ENCODE results near the gene ALCAM. TPM values are rescaled to one million over a fixed set of nuclear protein-coding genes. Genes with fewer than 3 reads are reported as not detected.

The ALCAM gene
- polyA plus RNA-seq, 1 experiment = 275 TPM

GRCh38 chr3:105327662-105328337 is 38.9 kb upstream of the ALCAM start:
- DNase-seq (ENCODE audit: low read depth, low spot score) = no peak
- no peak for TF ChIP-seq CTCF (IDR thresholded peaks at IDR 0.05; ENCODE audit: low read depth, low read length)
- H3K27ac ChIP-seq (ENCODE audit: low read depth, low read length) = no peak overlapping the region
- no peak overlapping the region for H3K4me3 ChIP-seq (ENCODE audit: low read depth, low read length)
- no peaks in the 10 kb centered on the region for H3K9me3 ChIP-seq (ENCODE audit: control insufficient read depth, insufficient read depth, low read length)
- POLR2A ChIA-PET = no interaction called here
- CTCF ChIA-PET = no interaction called here
- H3K27me3 ChIP-seq (ENCODE audit: control insufficient read depth, insufficient read depth, low read length) = no peaks in the 10 kb centered on the region

- DNase-seq (ENCODE audit: low read depth, low spot score) = no peak
- no peak overlapping the region for H3K4me3 ChIP-seq (ENCODE audit: low read depth, low read length)
- POLR2A ChIA-PET = no interaction called here
- H3K27ac ChIP-seq (ENCODE audit: low read depth, low read length) = no peak overlapping the region
- no peaks in the 10 kb centered on the region for H3K9me3 ChIP-seq (ENCODE audit: control insufficient read depth, insufficient read depth, low read length)
- H3K27me3 ChIP-seq (ENCODE audit: control insufficient read depth, insufficient read depth, low read length) = no peaks in the 10 kb centered on the region
- TF ChIP-seq CTCF (IDR thresholded peaks at IDR 0.05; ENCODE audit: low read depth, low read length) = no peak
- CTCF ChIA-PET = no interaction called here
Measured at GRCh38 chr3:105328338-105328730, 38.4 kb upstream of the ALCAM start.

- no peaks in the 10 kb centered on the region for H3K9me3 ChIP-seq (ENCODE audit: control insufficient read depth, insufficient read depth, low read length)
- H3K4me3 ChIP-seq (ENCODE audit: low read depth, low read length) = no peak overlapping the region
- H3K27me3 ChIP-seq (ENCODE audit: control insufficient read depth, insufficient read depth, low read length) = no peaks in the 10 kb centered on the region
- POLR2A ChIA-PET = no interaction called here
- no peak for TF ChIP-seq CTCF (IDR thresholded peaks at IDR 0.05; ENCODE audit: low read depth, low read length)
- CTCF ChIA-PET = no interaction called here
- DNase-seq (ENCODE audit: low read depth, low spot score) = no peak
- no peak overlapping the region for H3K27ac ChIP-seq (ENCODE audit: low read depth, low read length)
Measured at GRCh38 chr3:105332961-105333360, 33.7 kb upstream of the ALCAM start.

GRCh38 chr3:105334138-105334882 is 32.4 kb upstream of the ALCAM start:
- CTCF ChIA-PET = no interaction called here
- Histone ChIP-seq H3K27me3 (ENCODE audit: control insufficient read depth, insufficient read depth, low read length) (no peaks in the 10 kb centered on the region), H3K9me3 (ENCODE audit: control insufficient read depth, insufficient read depth, low read length) (no peaks in the 10 kb centered on the region), H3K27ac (ENCODE audit: low read depth, low read length) (no peak overlapping the region), H3K4me3 (ENCODE audit: low read depth, low read length) (no peak overlapping the region)
- no peak for TF ChIP-seq CTCF (IDR thresholded peaks at IDR 0.05; ENCODE audit: low read depth, low read length)
- no peak for DNase-seq (ENCODE audit: low read depth, low spot score)
- POLR2A ChIA-PET = no interaction called here

GRCh38 chr3:105339946-105340345 is 26.8 kb upstream of the ALCAM start:
- Histone ChIP-seq H3K27me3 (ENCODE audit: control insufficient read depth, insufficient read depth, low read length) (no peaks in the 10 kb centered on the region), H3K4me3 (ENCODE audit: low read depth, low read length) (no peak overlapping the region), H3K9me3 (ENCODE audit: control insufficient read depth, insufficient read depth, low read length) (no peaks in the 10 kb centered on the region), H3K27ac (ENCODE audit: low read depth, low read length) (no peak overlapping the region)
- TF ChIP-seq CTCF (IDR thresholded peaks at IDR 0.05; ENCODE audit: low read depth, low read length) = no peak
- DNase-seq (ENCODE audit: low read depth, low spot score) = no peak
- CTCF ChIA-PET = no interaction called here
- POLR2A ChIA-PET = no interaction called here
